22Rv1 (cell line): ENCODE results near the gene PCED1B.

Experiments
- ZFX ChIP-seq: fragments of 450-650 bp; IDR thresholded peaks from 2 replicates; pipeline ENCODE4 v1.6.1; 2017; ENCODE audit warnings: antibody characterized with exemption, borderline replicate concordance
- TF ChIP-seq, protein P1 (sequence below): fragments of 450-650 bp; IDR thresholded peaks from 2 replicates; pipeline ENCODE4 v1.5.1; 2017; ENCODE audit warnings: mild to moderate bottlenecking

DNA sequence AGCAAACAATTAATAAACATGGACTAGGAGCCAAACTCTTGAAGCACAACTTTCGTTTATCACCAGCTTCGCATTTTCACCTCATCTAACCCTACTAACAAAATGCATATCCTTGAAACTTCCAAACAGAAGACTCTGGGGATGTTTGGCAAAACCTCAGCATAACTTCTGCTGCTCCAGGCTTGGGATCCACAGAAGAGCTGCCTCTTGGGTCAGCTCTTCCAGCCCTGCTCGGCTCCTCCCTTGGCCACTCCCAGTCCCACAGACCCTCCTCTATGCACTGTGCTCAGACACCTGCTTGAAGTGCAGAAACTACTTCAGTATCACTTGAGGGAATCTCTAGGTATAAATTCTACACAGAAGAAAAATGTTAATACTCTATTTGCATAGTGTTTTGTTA, 110.3 kb downstream of the PCED1B start:
- TF ChIP-seq, protein P1, sequence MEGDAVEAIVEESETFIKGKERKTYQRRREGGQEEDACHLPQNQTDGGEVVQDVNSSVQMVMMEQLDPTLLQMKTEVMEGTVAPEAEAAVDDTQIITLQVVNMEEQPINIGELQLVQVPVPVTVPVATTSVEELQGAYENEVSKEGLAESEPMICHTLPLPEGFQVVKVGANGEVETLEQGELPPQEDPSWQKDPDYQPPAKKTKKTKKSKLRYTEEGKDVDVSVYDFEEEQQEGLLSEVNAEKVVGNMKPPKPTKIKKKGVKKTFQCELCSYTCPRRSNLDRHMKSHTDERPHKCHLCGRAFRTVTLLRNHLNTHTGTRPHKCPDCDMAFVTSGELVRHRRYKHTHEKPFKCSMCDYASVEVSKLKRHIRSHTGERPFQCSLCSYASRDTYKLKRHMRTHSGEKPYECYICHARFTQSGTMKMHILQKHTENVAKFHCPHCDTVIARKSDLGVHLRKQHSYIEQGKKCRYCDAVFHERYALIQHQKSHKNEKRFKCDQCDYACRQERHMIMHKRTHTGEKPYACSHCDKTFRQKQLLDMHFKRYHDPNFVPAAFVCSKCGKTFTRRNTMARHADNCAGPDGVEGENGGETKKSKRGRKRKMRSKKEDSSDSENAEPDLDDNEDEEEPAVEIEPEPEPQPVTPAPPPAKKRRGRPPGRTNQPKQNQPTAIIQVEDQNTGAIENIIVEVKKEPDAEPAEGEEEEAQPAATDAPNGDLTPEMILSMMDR, result no peak
- TF ChIP-seq ZFX, result no peak
